Thyroid gland (tissue), 4 donors: ENCODE data around the gene CBLC.

Source experiments
- CTCF ChIP-seq, 6 experiments: fragments of 200-600 bp in 3 of 6; fragments of 450-650 bp in 3 of 6; sonication (generic) in 3 of 6; IDR thresholded peaks; one replicate each; pipeline ENCODE4 v1.5.1; 2016 to 2019; ENCODE audit warnings: antibody characterized with exemption in 6 of 6, mild to moderate bottlenecking in 2 of 6, inconsistent platforms in 1 of 6, moderate library complexity in 1 of 6
- POLR2A ChIP-seq, 2 donors: fragments of 450-650 bp; IDR thresholded peaks; one replicate each; pipeline ENCODE4 v1.6.1; 2017; ENCODE audit warnings: antibody characterized with exemption in 2 of 2, mild to moderate bottlenecking in 2 of 2, moderate library complexity in 1 of 2

- TF ChIP-seq CTCF (IDR thresholded peaks at IDR 0.05) (no peak), POLR2A (IDR thresholded peaks at IDR 0.05) (no peak)
These were observed 12.3 kb downstream of the CBLC start for GRCh38 chr19:44789943-44790483.
